SK-N-SH (cell line): ENCODE measurements around the gene PUSL1. TPM values are rescaled to one million over a fixed set of nuclear protein-coding genes. Genes with fewer than 3 reads are reported as not detected.

Source experiments
- CTCF ChIA-PET: fragments of 300-600, 350-600 bp; formaldehyde crosslinking; extraction: SDS; loops from one replicate; lab custom pipeline; 2021; lab: Yijun Ruan, JAX
- POLR2A ChIA-PET: fragments of 350-600 bp; sonication (Branson Sonifier 250); formaldehyde crosslinking; extraction: SDS; loops from one replicate; lab custom pipeline; 2020; ENCODE audit warnings: antibody characterized with exemption, inconsistent platforms; lab: Yijun Ruan, JAX
- DNase-seq: peaks from one replicate; pipeline ENCODE4 v3.0.0; 2012
- H2AFZ ChIP-seq: fragments of 200-600 bp; sonication (generic); 2 replicates; pipeline ENCODE4 v1.8.1; 2016; ENCODE audit warnings: antibody characterized with exemption, mild to moderate bottlenecking, low read depth
- H3F3A ChIP-seq: fragments of 200-600 bp; sonication (generic); replicated peaks from 2 replicates; pipeline ENCODE3; 2016; ENCODE audit warnings: antibody characterized with exemption, mild to moderate bottlenecking; ENCODE audit not compliant: insufficient read depth
- H3K27ac ChIP-seq, 2 experiments: fragments of 200-500 bp in 1 of 2; fragments of 200-600 bp in 1 of 2; sonication (Bioruptor generic) in 1 of 2; sonication (generic), shearing (Covaris generic) in 1 of 2; 2 replicates each; pipeline versions ENCODE4 v1.5.1 to v1.6.1; 2014 to 2016; ENCODE audit warnings: low read depth in 2 of 2, inconsistent platforms in 1 of 2, low read length in 1 of 2, mild to moderate bottlenecking in 1 of 2, mixed read lengths in 1 of 2
- H3K27me3 ChIP-seq: fragments of 200-600 bp; sonication (generic), shearing (Covaris generic); 2 replicates; pipeline ENCODE4 v1.6.1; 2016; ENCODE audit warnings: mixed run types; ENCODE audit not compliant: insufficient read depth
- H3K36me3 ChIP-seq, 2 experiments: fragments of 200-500 bp in 1 of 2; fragments of 200-600 bp in 1 of 2; sonication (Bioruptor generic) in 1 of 2; sonication (generic) in 1 of 2; replicated peaks in 1 of 2; 2 replicates each; pipeline versions ENCODE3 to v1.5.1; 2014 to 2016; ENCODE audit warnings: low read length in 1 of 2, mild to moderate bottlenecking in 1 of 2; ENCODE audit not compliant: insufficient read depth in 2 of 2, control insufficient read depth in 1 of 2
- H3K4me1 ChIP-seq, 2 experiments: fragments of 200-500 bp in 1 of 2; fragments of 200-600 bp in 1 of 2; sonication (Bioruptor generic) in 1 of 2; sonication (generic), shearing (Covaris generic) in 1 of 2; 2 replicates each; pipeline versions ENCODE4 v1.5.1 to v1.6.1; 2014 to 2016; ENCODE audit warnings: low read depth in 1 of 2, low read length in 1 of 2, mixed run types in 1 of 2; ENCODE audit not compliant: insufficient read depth in 2 of 2, control insufficient read depth in 1 of 2
- H3K4me2 ChIP-seq: fragments of 200-600 bp; sonication (generic), shearing (Covaris generic); 2 replicates; pipeline ENCODE4 v1.6.1; 2017; ENCODE audit warnings: mixed run types
- H3K4me3 ChIP-seq, 2 experiments: fragments of 200-500 bp in 1 of 2; fragments of 200-600 bp in 1 of 2; sonication (Bioruptor generic) in 1 of 2; sonication (generic), shearing (Covaris generic) in 1 of 2; 2 replicates each; pipeline versions ENCODE4 v1.5.1 to v1.8.1; 2014 to 2016; ENCODE audit warnings: low read depth in 2 of 2, inconsistent platforms in 1 of 2, low read length in 1 of 2, mild to moderate bottlenecking in 1 of 2, mixed read lengths in 1 of 2, moderate library complexity in 1 of 2
- H3K79me2 ChIP-seq: fragments of 200-600 bp; sonication (generic); 2 replicates; pipeline ENCODE4 v1.8.1; 2017; ENCODE audit warnings: mild to moderate bottlenecking; ENCODE audit not compliant: insufficient read depth
- H3K9ac ChIP-seq: fragments of 200-600 bp; sonication (generic); 2 replicates; pipeline ENCODE4 v1.6.1; 2017; ENCODE audit warnings: mixed run types
- H3K9me2 ChIP-seq: fragments of 200-600 bp; sonication (generic); 2 replicates; pipeline ENCODE4 v1.6.1; 2017; ENCODE audit warnings: mixed run types
- H3K9me3 ChIP-seq: fragments of 200-600 bp; sonication (generic); 2 replicates; pipeline ENCODE4 v1.6.1; 2017; ENCODE audit warnings: mixed run types, mild to moderate bottlenecking, moderate library complexity
- H4K20me1 ChIP-seq: fragments of 200-600 bp; sonication (generic); 2 replicates; pipeline ENCODE4 v1.6.1; 2017; ENCODE audit warnings: mild to moderate bottlenecking, mixed run types; ENCODE audit not compliant: insufficient read depth
- CHD2 ChIP-seq: fragments of 150-350 bp; IDR thresholded peaks from 2 replicates; pipeline ENCODE4 v1.6.1; 2018; ENCODE audit warnings: low read length; ENCODE audit not compliant: partially characterized antibody
- EZH2phosphoT487 ChIP-seq: fragments of 200-600 bp; sonication (generic); IDR thresholded peaks from 2 replicates; pipeline ENCODE4 v1.6.1; 2017; ENCODE audit warnings: low read depth, mixed run types, mild to moderate bottlenecking, antibody characterized with exemption, moderate library complexity, borderline replicate concordance
- FOXJ3 ChIP-seq: sonication (generic); formaldehyde crosslinking; IDR thresholded peaks from 2 replicates; pipeline ENCODE4 v1.5.1; 2020; ENCODE audit warnings: mild to moderate bottlenecking, missing genetic modification reagents
- GATA2 ChIP-seq: sonication (generic); formaldehyde crosslinking; IDR thresholded peaks from 2 replicates; pipeline ENCODE4 v1.5.0; 2020; ENCODE audit warnings: mild to moderate bottlenecking, missing genetic modification reagents
- IRF3 ChIP-seq: fragments of 150-350 bp; IDR thresholded peaks from 2 replicates; pipeline ENCODE4 v1.6.1; 2016; ENCODE audit warnings: mild to moderate bottlenecking, low read depth, low read length
- JUND ChIP-seq: IDR thresholded peaks from 2 replicates; pipeline ENCODE4 v1.4.0; 2012
- MAX ChIP-seq: IDR thresholded peaks from 2 replicates; pipeline ENCODE4 v1.4.0; 2012; ENCODE audit warnings: low read depth
- NFIC ChIP-seq: IDR thresholded peaks from 2 replicates; pipeline ENCODE4 v1.4.0; 2012; ENCODE audit warnings: borderline replicate concordance
- POLR2AphosphoS5 ChIP-seq: IDR thresholded peaks from 2 replicates; pipeline ENCODE4 v1.6.1; 2012; ENCODE audit warnings: low read depth, low read length
- RAD21 ChIP-seq: IDR thresholded peaks from 2 replicates; pipeline ENCODE4 v1.6.1; 2012; ENCODE audit warnings: mild to moderate bottlenecking, low read length
- RCOR1 ChIP-seq: fragments of 150-350 bp; IDR thresholded peaks from 2 replicates; pipeline ENCODE4 v1.6.1; 2017; ENCODE audit warnings: antibody characterized with exemption, low read length
- SMC3 ChIP-seq: IDR thresholded peaks from 2 replicates; pipeline ENCODE4 v1.6.1; 2012; ENCODE audit warnings: low read depth, low read length, improper control_type of control experiment
- TAF1 ChIP-seq: IDR thresholded peaks from 2 replicates; pipeline ENCODE4 v1.6.1; 2012; ENCODE audit warnings: low read depth, mild to moderate bottlenecking, low read length, moderate library complexity, borderline replicate concordance
- TCF12 ChIP-seq: IDR thresholded peaks from 2 replicates; pipeline ENCODE4 v1.4.0; 2012
- USF1 ChIP-seq: IDR thresholded peaks from 2 replicates; pipeline ENCODE4 v1.4.0; 2012; ENCODE audit warnings: low read depth, borderline replicate concordance
- YY1 ChIP-seq: IDR thresholded peaks from 2 replicates; pipeline ENCODE4 v1.4.0; 2012; ENCODE audit warnings: low read depth, mild to moderate bottlenecking
- WGBS: methylation state at CpG from one replicate; pipeline ENCODE4 v1.1.6; 2017; ENCODE audit warnings: low lambda C conversion rate; 5-methylcytosine and 5-hydroxymethylcytosine counted together
- polyA plus RNA-seq, 3 experiments: library from polyadenylated mRNA; depleted of rRNA; stranded (reverse); fragments of >200 nt; gene quantifications; 2 replicates each; pipeline ENCODE4 v1.2.3, GENCODE V29; 2012

The PUSL1 gene
- polyA plus RNA-seq, 1 of the 3 experiments (the other 2 are of a cell fraction) = 19.0 TPM

GRCh38 chr1:1324084-1324523 is 15.7 kb downstream of the PUSL1 start:
- Histone ChIP-seq H3K27me3 (no peaks in the 10 kb centered on the region), H3K9me2 (no peaks in the 10 kb centered on the region), H3K79me2 (peaks cover 70% of the 10 kb centered on the region), H3K9me3 (no peaks in the 10 kb centered on the region), H3K4me2 (peak overlapping the region; percentile 95; the same call in 1 of the 2 replicates), H3K27ac (peak overlapping the region; percentile 45 to 64; a peak in 1 of 4 replicates), H3K36me3 (peaks cover 0 to 37% of the 10 kb centered on the region in 2 experiments), H3K9ac (peak overlapping the region; percentile 78), H4K20me1 (peaks cover 39% of the 10 kb centered on the region), H3K4me3 (peak overlapping the region; percentile 74 to 80), H3K4me1 (peaks cover 0 to 24% of the 10 kb centered on the region in 2 experiments; a peak in 1 of 4 replicates), H3F3A (peaks cover 1% of the 10 kb centered on the region), H2AFZ (no peak overlapping the region)
- no peak for DNase-seq
- ChIA-PET POLR2A (no interaction called here), CTCF (no interaction called here)
- no peak for TF ChIP-seq MAX
- TF ChIP-seq SMC3 = no peak
- no peak for TF ChIP-seq USF1
- TF ChIP-seq IRF3 = no peak
- no peak for TF ChIP-seq EZH2phosphoT487
- no peak for TF ChIP-seq RCOR1
- TF ChIP-seq GATA2 (CRISPR knock-in tag) = no peak
- TF ChIP-seq CHD2 = no peak
- no peak for TF ChIP-seq POLR2AphosphoS5
- no peak for TF ChIP-seq TCF12
- no peak for TF ChIP-seq TAF1
- no peak for TF ChIP-seq JUND
- TF ChIP-seq YY1 = no peak
- TF ChIP-seq FOXJ3 = no peak
- TF ChIP-seq NFIC = no peak
- TF ChIP-seq RAD21 = no peak
- WGBS = 0% methylated on average over 1 of the region's 41 CpGs
